Sciatic nerve (tissue), 2 donors: ENCODE data around the gene ACTR6. TPM values are rescaled to one million over a fixed set of nuclear protein-coding genes. Genes with fewer than 3 reads are reported as not detected.
A peak's percentile ranks its signal among the peaks of the same experiment; 100 is the strongest.
"Not testable (repeated sequence)": the region's sequence is repeated elsewhere in the genome, so short reads cannot be mapped to it uniquely, and the experiment has no call there.

Source experiments
- ATAC-seq: fragments of 200-7000 bp; cut with Tn5 transposase; one replicate; pipeline ENCODE4 v1.9.1; 2020; ENCODE audit warnings: mild to moderate bottlenecking, moderate library complexity
- DNase-seq: peaks from one replicate; pipeline ENCODE4 v3.0.0-alpha.2; 2020; ENCODE audit warnings: low spot score
- intact Hi-C: fragments of 100-400 bp; cut with DNase I; formaldehyde crosslinking; loops from one replicate; pipeline ENCODE4 v1.14.2; 2022
- total RNA-seq: library from RNA; stranded (reverse); fragmentation: NEBNext Ultra II Directional; extraction: Animal tissue kit (Norgen Biotek cat#: 25700); gene quantifications from one replicate; pipeline ENCODE4 v1.2.1, GENCODE V29; 2021
- donor health status: DM: no; HTN: no; CAD: no.
- donor health status: DM: no; HTN: no; CAD: no.

The ACTR6 gene
- total RNA-seq, 1 donor from 2014 or later, result 32.3 TPM

GRCh38 chr12:100176493-100176892 is 24.1 kb upstream of the ACTR6 start:
- ATAC-seq, DNase-seq, intact Hi-C loops: not testable (repeated sequence)

GRCh38 chr12:100179252-100179651 is 21.4 kb upstream of the ACTR6 start:
- no peak for DNase-seq
- no peak for ATAC-seq
- intact Hi-C loops, result no loop called here

- DNase-seq (no peak), ATAC-seq (no peak)
- intact Hi-C loops, result no loop called here
Measured at GRCh38 chr12:100184549-100185145, 16.0 kb upstream of the ACTR6 start.

- DNase-seq, result no peak
- peak; percentile 69 for ATAC-seq
- intact Hi-C loops, result no loop called here
Measured at GRCh38 chr12:100185361-100185894, 15.2 kb upstream of the ACTR6 start.

GRCh38 chr12:100186071-100186470 is 14.5 kb upstream of the ACTR6 start:
- peak; percentile 47 for ATAC-seq
- intact Hi-C loops, result no loop called here
- no peak for DNase-seq

- DNase-seq, result no peak
- intact Hi-C loops, result no loop called here
- ATAC-seq, result no peak
Measured at GRCh38 chr12:100187068-100187467, 13.5 kb upstream of the ACTR6 start.

GRCh38 chr12:100187857-100188519 is 12.6 kb upstream of the ACTR6 start:
- intact Hi-C loops, result loop anchor here (1.0 kb wide), 1 partner anchor 22 kb away; no protein-coding TSS in a partner anchor

GRCh38 chr12:100188888-100189635 is 11.6 kb upstream of the ACTR6 start:
- ATAC-seq, DNase-seq: not testable (repeated sequence)
- intact Hi-C loops, result loop anchor here (1.0 kb wide), 1 partner anchor 23 kb away; no protein-coding TSS in a partner anchor

More at GRCh38 chr12:100187857-100188519, 12.6 kb upstream of the ACTR6 start:
- DNase-seq, result no peak
- ATAC-seq, result no peak

GRCh38 chr12:100189636-100190394 is 10.8 kb upstream of the ACTR6 start:
- ATAC-seq (no peak), DNase-seq (no peak)
- intact Hi-C loops, result no loop called here

GRCh38 chr12:100193085-100193484 is 7.5 kb upstream of the ACTR6 start:
- no peak for DNase-seq
- ATAC-seq, result no peak
- intact Hi-C loops, result no loop called here

GRCh38 chr12:100197486-100197885 is 3.1 kb upstream of the ACTR6 start:
- intact Hi-C loops, result no loop called here
- no peak for ATAC-seq

GRCh38 chr12:100199023-100199346 is 1.6 kb upstream of the ACTR6 start:
- intact Hi-C loops, result no loop called here
- DNase-seq (no peak), ATAC-seq (no peak)

More at GRCh38 chr12:100197486-100197885, 3.1 kb upstream of the ACTR6 start:
- DNase-seq, result no peak

GRCh38 chr12:100199347-100200149 is 1.1 kb upstream of the ACTR6 start:
- ATAC-seq, result peak; percentile 72
- peak; percentile 74 for DNase-seq
- intact Hi-C loops, result no loop called here

- intact Hi-C loops, result no loop called here
- DNase-seq (no peak), ATAC-seq (no peak)
Measured at GRCh38 chr12:100201604-100202423, 1.2 kb downstream of the ACTR6 start.

GRCh38 chr12:100207311-100207710 is 6.7 kb downstream of the ACTR6 start:
- no peak for ATAC-seq
- DNase-seq, result no peak
- intact Hi-C loops, result no loop called here

- DNase-seq, result no peak
- intact Hi-C loops, result no loop called here
- ATAC-seq, result no peak
Measured at GRCh38 chr12:100208834-100209233, 8.2 kb downstream of the ACTR6 start.

- DNase-seq (no peak), ATAC-seq (no peak)
- intact Hi-C loops, result no loop called here
Measured at GRCh38 chr12:100211698-100212097, 11.1 kb downstream of the ACTR6 start.
